ENCODE measurements around the gene OR10H4.

- TF ChIP-seq, protein P1, sequence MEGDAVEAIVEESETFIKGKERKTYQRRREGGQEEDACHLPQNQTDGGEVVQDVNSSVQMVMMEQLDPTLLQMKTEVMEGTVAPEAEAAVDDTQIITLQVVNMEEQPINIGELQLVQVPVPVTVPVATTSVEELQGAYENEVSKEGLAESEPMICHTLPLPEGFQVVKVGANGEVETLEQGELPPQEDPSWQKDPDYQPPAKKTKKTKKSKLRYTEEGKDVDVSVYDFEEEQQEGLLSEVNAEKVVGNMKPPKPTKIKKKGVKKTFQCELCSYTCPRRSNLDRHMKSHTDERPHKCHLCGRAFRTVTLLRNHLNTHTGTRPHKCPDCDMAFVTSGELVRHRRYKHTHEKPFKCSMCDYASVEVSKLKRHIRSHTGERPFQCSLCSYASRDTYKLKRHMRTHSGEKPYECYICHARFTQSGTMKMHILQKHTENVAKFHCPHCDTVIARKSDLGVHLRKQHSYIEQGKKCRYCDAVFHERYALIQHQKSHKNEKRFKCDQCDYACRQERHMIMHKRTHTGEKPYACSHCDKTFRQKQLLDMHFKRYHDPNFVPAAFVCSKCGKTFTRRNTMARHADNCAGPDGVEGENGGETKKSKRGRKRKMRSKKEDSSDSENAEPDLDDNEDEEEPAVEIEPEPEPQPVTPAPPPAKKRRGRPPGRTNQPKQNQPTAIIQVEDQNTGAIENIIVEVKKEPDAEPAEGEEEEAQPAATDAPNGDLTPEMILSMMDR (IDR thresholded peaks at IDR 0.05; ENCODE audit: borderline replicate concordance, extremely low read depth, low read length, poor library complexity, severe bottlenecking), result no peak
- TF ChIP-seq EZH2 (IDR thresholded peaks at IDR 0.05; ENCODE audit: borderline replicate concordance, low read depth, low read length, severe bottlenecking), result no peak
These were observed 28.9 kb downstream of the OR10H4 start for GRCh38 chr19:15977690-15978089.

Measured in DND-41 (cell line).